Activated CD4-positive, alpha-beta T cell treated with anti-CD3 and anti-CD28 coated beads for 24 hours (primary cell): ENCODE data around the gene PER2.
A peak's percentile ranks its signal among the peaks of the same experiment; 100 is the strongest.

Experiments
- DNase-seq, 2 donors: peaks; one replicate each; pipeline ENCODE4 v3.0.0-alpha.2; 2020; ENCODE audit warnings: low read depth in 2 of 2

The PER2 gene

DNA sequence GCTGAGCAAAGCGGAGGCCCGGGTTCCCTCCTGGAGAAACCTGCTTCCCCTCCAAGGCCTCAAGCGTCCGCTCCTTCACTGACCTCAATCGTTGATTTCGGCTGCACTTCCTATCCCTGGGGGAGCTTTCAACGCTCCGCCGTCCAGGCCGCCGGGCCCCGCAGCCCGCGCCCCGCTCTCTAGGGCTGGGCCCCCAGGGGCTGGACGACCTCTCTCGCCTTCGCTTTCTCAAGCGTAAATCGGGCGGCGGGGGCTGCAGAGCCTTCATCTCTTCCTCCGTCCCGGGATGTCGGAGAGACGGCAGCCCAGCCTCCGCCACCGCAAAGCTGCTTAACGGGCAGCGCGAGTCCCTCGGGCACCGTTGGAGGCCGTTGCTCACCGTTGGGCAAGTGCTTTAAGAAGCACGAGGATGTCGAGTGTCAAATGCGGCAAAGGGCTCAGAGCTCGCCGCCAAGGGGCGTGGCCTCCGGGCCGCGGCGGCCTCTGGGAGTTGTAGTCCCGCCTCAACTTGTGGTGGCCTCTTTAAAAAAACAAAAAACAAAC lies 57.1 kb downstream of the PER2 start:
- DNase-seq = peak; percentile 56 to 67

- DNase-seq = no peak
Observed at GRCh38 chr2:238230699-238231098, 57.7 kb downstream of the PER2 start.

DNA sequence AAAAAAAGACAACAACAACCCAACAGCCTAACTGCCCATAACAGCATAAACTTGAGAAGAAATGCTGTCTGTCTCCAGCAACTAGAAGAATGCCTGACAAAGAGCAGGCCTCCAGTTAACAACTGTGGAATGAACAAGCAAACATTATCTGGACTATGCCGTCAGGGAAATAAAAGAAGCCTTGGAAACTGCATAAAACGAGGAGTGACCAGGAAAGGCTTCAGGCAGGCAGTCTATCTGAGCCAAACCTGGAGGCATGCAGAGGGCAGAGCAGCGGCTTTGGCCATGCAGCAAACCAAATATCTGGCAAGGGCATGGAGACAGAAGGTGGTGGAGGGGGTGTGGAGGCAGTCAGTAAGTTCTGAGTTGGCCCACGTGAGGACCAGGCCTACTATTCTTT lies 59.7 kb downstream of the PER2 start:
- no peak for DNase-seq

DNA sequence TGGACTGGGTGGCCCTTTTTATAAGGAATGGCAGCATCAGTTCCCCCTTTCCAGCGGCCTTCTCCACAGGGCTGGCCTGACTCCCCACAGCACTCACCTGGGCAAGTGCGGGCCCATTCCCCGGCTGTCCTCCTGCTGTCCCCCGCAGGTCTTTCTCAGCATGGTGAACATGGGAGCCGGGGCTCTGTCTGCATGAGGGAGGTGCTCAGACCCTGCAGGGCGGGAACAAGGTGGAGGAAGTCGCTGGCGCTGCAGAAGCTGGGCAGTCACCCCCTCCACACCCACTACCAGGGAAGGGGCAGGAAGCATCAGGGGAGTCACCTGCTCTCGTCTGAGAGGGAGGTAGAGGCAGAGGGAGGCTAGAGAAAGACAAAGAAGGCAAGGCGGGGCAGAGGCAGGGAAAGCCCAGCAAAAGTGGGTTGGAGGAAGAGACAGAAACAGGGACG lies 60.8 kb downstream of the PER2 start:
- DNase-seq = no peak

GRCh38 chr2:238226698-238227586 lies 61.5 kb downstream of the PER2 start:
- DNase-seq = no peak

- no peak for DNase-seq
Observed at GRCh38 chr2:238225911-238226697, 62.3 kb downstream of the PER2 start.

DNA sequence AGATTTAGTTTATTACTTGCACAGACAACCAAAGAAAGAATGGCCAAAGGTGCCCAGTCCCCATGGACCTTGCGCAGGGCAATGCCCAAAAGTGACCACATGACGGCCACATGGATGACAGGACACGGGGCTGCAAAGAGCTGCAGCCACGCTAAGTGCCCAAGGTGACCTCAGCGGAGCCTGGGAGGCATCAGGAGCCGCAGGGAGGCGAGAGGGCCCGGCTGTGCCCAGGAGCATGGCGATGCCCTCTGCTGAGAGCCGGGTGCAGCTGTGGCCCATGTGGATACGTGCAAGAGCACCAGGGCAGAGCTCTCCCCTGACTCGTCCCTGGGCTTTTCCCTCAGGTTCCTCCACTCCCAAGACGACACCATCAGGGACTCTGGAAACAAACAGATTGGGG lies 63.3 kb downstream of the PER2 start:
- no peak for DNase-seq

DNA sequence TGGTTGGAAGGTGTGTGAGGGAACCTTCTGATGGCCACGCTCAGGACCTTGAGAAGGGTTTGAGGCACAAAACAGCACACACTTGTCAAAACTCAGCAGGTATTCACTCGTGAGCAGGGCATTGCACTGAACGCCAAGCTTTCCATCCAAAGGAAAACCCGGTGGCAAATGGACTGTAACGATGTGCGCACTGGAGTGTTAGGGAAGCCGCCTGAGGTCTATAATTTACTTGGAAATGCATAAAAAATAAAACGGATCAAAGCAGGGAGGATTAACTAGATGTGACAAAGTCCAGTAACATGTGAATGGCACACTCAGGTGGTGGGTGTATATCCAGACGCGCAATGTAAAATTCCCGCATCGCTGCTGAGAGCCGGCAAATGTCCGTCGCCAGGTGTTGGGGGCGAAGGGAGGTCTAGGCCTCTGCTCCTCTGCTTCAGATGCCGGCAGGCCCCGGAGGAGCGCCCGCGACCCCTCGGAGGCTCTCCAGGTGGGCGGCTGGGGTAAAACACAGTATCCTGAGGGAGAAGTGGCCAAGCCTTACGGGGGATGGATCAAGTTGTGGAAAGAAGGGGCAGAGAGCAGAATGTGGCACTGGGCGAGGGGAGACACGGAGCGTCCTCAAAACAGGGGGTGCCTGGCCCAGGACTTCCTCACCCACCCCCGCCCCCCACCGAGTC lies 63.9 kb downstream of the PER2 start:
- no peak for DNase-seq

DNA sequence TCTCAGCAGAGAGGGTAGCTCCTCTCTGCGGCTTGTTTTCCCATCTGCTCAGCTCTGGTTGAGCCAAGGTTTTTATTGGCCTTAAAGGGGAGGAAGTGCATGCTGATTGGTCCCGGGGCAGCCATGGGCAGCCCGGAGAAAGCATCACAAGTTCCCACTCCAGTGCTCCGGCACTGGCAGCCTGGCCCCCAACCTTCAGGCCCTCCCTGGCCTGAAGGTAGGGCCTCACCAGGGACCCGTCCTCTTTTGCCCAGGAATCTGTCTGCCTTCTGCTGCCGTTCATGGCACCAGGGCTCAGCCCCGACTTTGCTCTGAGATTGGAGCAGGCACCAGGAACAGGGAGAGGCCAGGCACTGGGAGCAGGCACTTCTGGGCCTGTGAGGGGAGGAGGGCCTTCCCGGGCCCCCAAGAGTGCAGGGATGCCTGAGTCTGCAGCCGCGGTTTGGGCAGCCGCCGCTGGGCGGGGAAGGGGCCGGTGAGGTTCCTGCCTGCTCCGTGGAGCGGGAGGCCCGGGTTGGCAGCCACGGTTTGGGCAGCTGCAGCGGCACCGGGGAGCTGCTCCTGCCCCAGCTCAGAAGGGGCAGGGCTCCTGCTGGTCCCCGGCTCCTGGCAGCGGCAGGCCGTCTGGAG lies 67.4 kb downstream of the PER2 start:
- no peak for DNase-seq

DNA sequence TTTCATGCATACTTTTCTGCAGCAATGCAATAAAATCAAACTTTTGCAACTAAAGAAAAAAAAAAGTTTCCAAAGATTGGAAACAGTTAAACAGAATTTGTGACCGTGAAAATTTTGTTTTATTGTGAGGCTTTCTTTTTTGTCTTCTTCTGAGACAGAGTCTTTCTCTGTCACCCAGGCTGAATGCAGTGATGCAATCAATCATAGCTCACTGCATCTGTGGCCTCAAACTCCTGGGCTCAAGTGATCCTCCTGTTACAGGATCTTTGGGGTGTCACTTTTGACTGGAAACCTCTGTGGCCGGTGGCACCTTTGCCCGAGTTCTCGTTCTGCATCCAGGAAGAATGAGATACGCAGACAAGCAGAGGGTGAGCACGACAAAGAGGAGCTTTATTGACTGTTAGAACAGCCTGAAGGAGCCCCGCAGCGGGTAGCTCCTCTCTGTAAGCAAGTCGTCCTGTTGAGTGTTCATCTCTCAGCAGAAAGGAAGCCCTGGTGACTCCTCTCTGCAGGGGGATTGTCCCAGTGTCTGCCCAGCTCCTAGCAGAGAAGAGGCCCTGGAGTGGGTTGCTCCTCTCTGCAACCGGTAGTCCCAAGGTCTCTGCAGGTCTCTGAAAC lies 68.0 kb downstream of the PER2 start:
- no peak for DNase-seq

- no peak for DNase-seq
Observed at GRCh38 chr2:238216651-238217184, 71.7 kb downstream of the PER2 start.

DNA sequence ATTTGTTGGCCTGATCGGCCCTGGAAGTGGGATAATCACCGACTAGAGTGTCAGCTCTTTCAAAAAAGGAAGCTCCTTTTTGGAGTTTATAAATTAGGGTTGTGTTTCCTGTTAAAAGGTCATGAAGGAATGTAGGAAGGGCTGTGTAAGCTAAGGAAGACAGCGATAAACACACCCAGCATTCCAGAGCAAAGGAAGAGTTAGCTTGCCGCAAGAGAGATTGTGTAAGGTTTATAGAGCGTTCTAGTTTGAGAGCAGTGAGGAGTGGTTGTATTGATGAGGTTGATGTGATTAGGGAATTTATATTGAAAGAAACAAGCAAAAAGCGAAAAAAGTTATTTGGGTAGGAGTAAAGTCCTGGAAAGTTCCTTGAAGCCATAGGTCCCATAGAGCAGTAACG lies 81.4 kb downstream of the PER2 start:
- no peak for DNase-seq

DNA sequence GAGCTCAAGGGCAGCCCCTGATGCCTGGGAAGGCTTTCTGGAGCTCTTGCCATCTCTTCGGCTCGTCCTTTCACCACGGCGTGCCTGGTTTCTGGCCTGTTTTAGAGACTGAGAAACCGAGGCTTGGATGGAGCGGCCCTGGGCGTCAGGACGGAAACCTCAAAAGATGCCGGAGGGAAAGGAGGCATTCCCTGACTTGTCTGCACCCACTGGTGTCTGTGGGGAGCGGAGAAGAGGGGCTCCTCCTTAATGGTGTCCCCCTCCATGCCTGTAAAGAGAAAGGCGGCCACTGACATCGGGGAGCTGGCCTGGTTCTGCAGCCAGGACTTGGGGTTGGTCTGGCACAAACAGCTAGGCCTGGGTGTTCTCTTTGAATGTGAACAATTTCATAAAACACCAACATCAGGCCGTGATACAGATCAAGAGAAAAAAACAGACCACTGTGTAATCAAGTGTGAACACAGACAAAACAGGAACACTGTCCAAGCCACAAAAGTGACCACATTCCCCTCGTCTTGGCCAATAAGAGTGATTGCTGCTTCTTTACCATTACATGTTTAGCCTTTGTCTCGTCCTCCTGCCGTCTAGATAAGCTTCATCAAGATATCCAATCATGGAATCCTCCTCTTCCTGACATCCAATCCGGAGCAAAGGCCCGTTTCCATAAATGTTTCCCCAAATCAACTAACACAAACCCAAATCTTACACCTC lies 84.3 kb downstream of the PER2 start:
- DNase-seq = no peak

GRCh38 chr2:238203094-238203972 lies 85.1 kb downstream of the PER2 start, which contains the start of gene ILKAP:
Gene ILKAP (minus strand): TSS chr2:238203695. CDS start chr2:238203553, 142 bp downstream.
- peak; percentile 80 to 84 for DNase-seq

DNA sequence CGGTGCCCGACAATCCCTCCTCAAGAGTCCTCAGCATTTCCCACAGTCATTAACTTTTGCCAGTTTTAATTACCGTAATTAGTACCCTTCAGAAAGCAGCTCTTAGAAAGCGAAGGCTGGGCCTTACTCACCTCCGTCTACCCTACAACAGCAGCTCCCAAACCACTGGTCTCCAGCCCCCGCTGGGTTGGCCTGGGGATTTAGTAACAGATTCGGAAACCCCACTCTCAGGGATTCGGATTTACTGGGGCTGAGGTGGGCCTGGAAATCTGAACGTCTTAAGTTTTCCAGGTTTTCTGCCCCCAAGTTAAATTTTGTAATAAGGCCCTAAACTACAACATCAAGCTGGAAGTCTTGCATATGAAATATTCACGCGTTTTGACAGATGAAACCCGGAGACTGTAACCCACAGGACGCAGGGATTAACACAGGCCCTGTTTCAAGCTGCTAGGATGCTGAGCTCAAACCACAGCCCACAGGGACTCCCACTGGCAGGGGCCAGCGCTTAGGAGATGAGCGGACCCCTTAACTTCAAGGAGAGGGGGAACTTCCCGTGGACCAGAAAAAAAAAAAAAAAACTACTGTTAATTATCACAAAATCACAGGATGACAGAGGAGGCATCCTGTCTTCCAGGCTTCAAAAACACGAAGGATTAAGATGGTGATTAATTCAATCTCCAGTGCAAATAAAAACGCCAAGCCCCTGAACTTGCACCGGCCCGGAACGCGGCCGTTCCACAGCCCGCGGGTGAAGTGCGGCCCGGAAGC lies 85.9 kb downstream of the PER2 start:
- DNase-seq = no peak
